NCI-H82 (cell line): Measurements from ENCODE around the gene FGR.
"Not testable (repeated sequence)": the region's sequence is repeated elsewhere in the genome, so short reads cannot be mapped to it uniquely, and the experiment has no call there.

Experiments
- DNase-seq: peaks from one replicate; lab custom pipeline; 2025; lab: John Stamatoyannopoulos, UW

FGR gene

GRCh38 chr1:27659497-27660299 lies 24.7 kb upstream of the FGR start:
- peak; percentile 96 for DNase-seq

GRCh38 chr1:27658951-27659496 lies 24.0 kb upstream of the FGR start:
- peak; percentile 67 for DNase-seq

- peak; percentile 52 for DNase-seq
These were observed 21.3 kb upstream of the FGR start for GRCh38 chr1:27656157-27656893.

- peak; percentile 88 for DNase-seq
These were observed 20.4 kb upstream of the FGR start for GRCh38 chr1:27655151-27655937.

- no peak for DNase-seq
These were observed 17.3 kb upstream of the FGR start for GRCh38 chr1:27652111-27652864.

- no peak for DNase-seq
These were observed 15.7 kb upstream of the FGR start for GRCh38 chr1:27650539-27651175.

- no peak for DNase-seq
These were observed 15.2 kb upstream of the FGR start for GRCh38 chr1:27650171-27650538.

- no peak for DNase-seq
These were observed 14.3 kb upstream of the FGR start for GRCh38 chr1:27649306-27649635.

- no peak for DNase-seq
These were observed 13.8 kb upstream of the FGR start for GRCh38 chr1:27648602-27649305.

- DNase-seq = no peak
These were observed 12.3 kb upstream of the FGR start for GRCh38 chr1:27647328-27647727.

- no peak for DNase-seq
These were observed 11.7 kb upstream of the FGR start for GRCh38 chr1:27646676-27647075.

- DNase-seq = no peak
These were observed 10.1 kb upstream of the FGR start for GRCh38 chr1:27645071-27645415.

GRCh38 chr1:27644369-27645070 lies 9.5 kb upstream of the FGR start:
- DNase-seq = no peak

- DNase-seq = peak; percentile 89
These were observed 8.8 kb upstream of the FGR start for GRCh38 chr1:27643600-27644368.

GRCh38 chr1:27640514-27640913 lies 5.5 kb upstream of the FGR start:
- DNase-seq = not testable (repeated sequence)

GRCh38 chr1:27638805-27639204 lies 3.8 kb upstream of the FGR start:
- no peak for DNase-seq

GRCh38 chr1:27638047-27638734 lies 3.2 kb upstream of the FGR start:
- peak; percentile 89 for DNase-seq

- DNase-seq = no peak
These were observed 584 bp upstream of the FGR start for GRCh38 chr1:27635396-27636142.
